ENCODE data around the gene TIPRL. TPM values are rescaled to one million over a fixed set of nuclear protein-coding genes. Genes with fewer than 3 reads are reported as not detected.

TIPRL gene
- total RNA-seq, 1 donor from 2014 or later, result 47.8 TPM

- DNase-seq (ENCODE audit: low read depth), result no peak
Measured at GRCh38 chr1:168157638-168158037, 21.1 kb upstream of the TIPRL start.

GRCh38 chr1:168159251-168159650 lies 19.5 kb upstream of the TIPRL start:
- DNase-seq (ENCODE audit: low read depth), result peak; percentile 20

- no peak for DNase-seq (ENCODE audit: low read depth)
Measured at GRCh38 chr1:168159979-168160378, 18.8 kb upstream of the TIPRL start.

- DNase-seq (ENCODE audit: low read depth), result no peak
Measured at GRCh38 chr1:168161459-168161858, 17.3 kb upstream of the TIPRL start.

GRCh38 chr1:168163670-168164069 lies 15.1 kb upstream of the TIPRL start:
- DNase-seq (ENCODE audit: low read depth), result no peak

- peak; percentile 10 for DNase-seq (ENCODE audit: low read depth)
Measured at GRCh38 chr1:168164771-168165170, 14.0 kb upstream of the TIPRL start.

GRCh38 chr1:168167806-168168205 lies 11.0 kb upstream of the TIPRL start:
- DNase-seq (ENCODE audit: low read depth), result no peak

GRCh38 chr1:168170564-168171508 lies 7.9 kb upstream of the TIPRL start:
- DNase-seq (ENCODE audit: low read depth), result no peak

GRCh38 chr1:168172250-168172915 lies 6.4 kb upstream of the TIPRL start:
- DNase-seq (ENCODE audit: low read depth), result no peak

GRCh38 chr1:168178227-168178637 lies 530 bp upstream of the TIPRL start:
- DNase-seq (ENCODE audit: low read depth), result no peak

GRCh38 chr1:168179438-168180147 lies 831 bp downstream of the TIPRL start:
- peak; percentile 23 for DNase-seq (ENCODE audit: low read depth)

GRCh38 chr1:168180148-168180524 lies 1.4 kb downstream of the TIPRL start:
- no peak for DNase-seq (ENCODE audit: low read depth)

GRCh38 chr1:168181063-168181720 lies 2.4 kb downstream of the TIPRL start:
- peak; percentile 9 for DNase-seq (ENCODE audit: low read depth)

GRCh38 chr1:168187177-168187576 lies 8.4 kb downstream of the TIPRL start:
- DNase-seq (ENCODE audit: low read depth), result no peak

- DNase-seq (ENCODE audit: low read depth), result no peak
Measured at GRCh38 chr1:168190403-168190802, 11.6 kb downstream of the TIPRL start.

GRCh38 chr1:168195199-168196135 lies 16.7 kb downstream of the TIPRL start:
- no peak for DNase-seq (ENCODE audit: low read depth)

- DNase-seq (ENCODE audit: low read depth), result no peak
Measured at GRCh38 chr1:168199056-168199455, 20.3 kb downstream of the TIPRL start.

- DNase-seq (ENCODE audit: low read depth), result no peak
Measured at GRCh38 chr1:168202941-168203654, 24.3 kb downstream of the TIPRL start.

- DNase-seq (ENCODE audit: low read depth), result no peak
Measured at GRCh38 chr1:168206111-168206510, 27.3 kb downstream of the TIPRL start.
